Measurements from ENCODE around the gene CELSR1.

DNA sequence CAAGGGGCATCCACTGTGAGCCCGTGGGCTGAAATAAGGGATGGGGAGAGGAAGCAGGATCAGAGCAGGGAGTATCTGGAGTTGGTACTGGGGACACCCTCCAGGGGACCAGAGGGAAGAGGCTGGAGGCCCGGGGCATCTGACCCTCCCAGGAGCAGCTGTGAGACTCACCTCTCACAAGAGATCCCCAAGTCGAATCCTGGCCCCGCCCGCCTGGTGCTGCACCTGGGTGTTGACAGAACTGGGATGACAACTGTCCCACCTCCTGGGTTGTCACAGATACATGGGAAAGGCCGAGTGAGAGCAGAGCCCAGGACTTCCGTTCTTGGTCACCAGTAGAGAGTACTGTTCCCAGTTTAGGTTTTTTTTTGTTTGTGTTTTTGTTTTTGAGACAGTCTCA is 78.9 kb downstream of the CELSR1 start:
- TF ChIP-seq, protein P1, sequence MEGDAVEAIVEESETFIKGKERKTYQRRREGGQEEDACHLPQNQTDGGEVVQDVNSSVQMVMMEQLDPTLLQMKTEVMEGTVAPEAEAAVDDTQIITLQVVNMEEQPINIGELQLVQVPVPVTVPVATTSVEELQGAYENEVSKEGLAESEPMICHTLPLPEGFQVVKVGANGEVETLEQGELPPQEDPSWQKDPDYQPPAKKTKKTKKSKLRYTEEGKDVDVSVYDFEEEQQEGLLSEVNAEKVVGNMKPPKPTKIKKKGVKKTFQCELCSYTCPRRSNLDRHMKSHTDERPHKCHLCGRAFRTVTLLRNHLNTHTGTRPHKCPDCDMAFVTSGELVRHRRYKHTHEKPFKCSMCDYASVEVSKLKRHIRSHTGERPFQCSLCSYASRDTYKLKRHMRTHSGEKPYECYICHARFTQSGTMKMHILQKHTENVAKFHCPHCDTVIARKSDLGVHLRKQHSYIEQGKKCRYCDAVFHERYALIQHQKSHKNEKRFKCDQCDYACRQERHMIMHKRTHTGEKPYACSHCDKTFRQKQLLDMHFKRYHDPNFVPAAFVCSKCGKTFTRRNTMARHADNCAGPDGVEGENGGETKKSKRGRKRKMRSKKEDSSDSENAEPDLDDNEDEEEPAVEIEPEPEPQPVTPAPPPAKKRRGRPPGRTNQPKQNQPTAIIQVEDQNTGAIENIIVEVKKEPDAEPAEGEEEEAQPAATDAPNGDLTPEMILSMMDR (IDR thresholded peaks at IDR 0.05), result no peak
- TF ChIP-seq EZH2 (IDR thresholded peaks at IDR 0.05; ENCODE audit: borderline replicate concordance, insufficient read depth, low read depth, low read length, poor library complexity, severe bottlenecking), result no peak
